ENCODE results near the gene RUSC2.
"Not testable (repeated sequence)": the region's sequence is repeated elsewhere in the genome, so short reads cannot be mapped to it uniquely, and the experiment has no call there.

Gene RUSC2

DNA sequence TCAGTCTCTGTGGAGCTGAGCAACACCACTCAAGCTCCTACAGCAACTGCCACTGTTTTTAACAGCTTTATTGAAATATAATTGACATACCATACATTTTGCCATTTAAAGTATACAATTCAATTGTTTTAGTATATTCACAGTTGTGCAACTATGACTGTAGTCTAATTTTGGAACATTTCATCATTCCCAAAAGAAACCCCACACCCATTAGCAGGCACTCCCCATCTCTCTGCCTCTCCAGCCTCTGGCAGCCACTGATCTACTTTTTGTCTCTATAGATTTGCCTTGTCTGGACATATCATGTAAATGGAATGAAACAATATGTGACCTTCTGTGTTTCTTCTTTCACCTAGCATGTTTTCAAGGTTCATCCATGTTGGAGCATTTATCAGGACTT, 43.5 kb downstream of the RUSC2 start:
- TF ChIP-seq CTCF (IDR thresholded peaks at IDR 0.05; ENCODE audit: insufficient read depth, missing control alignments), result no peak
- DNase-seq (ENCODE audit: insufficient read length, low spot score) (no peak), FAIRE-seq (no peak)

GRCh38 chr9:35534921-35535320, 45.0 kb downstream of the RUSC2 start:
- not testable (repeated sequence) for DNase-seq (ENCODE audit: insufficient read length, low spot score); FAIRE-seq

DNA sequence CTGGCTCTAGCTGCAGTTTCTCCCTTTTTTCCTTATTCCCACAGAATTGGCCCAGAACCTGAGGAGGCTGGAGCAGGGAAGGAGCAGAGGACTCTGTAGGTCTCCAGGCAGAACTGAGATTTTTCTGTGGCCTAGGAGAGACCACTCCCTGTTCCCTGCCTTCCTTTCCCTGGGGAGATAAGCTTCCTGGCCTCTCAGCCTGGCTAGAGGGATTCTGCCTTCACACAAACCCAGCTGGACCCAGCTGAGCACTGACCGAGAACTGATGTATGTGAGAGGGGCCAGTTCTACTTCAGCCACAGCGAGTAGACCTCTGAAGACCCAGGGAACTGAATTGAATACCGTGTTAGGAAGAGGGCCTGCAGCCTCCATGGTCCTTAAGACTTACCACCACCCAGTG, 48.0 kb downstream of the RUSC2 start:
- no peak for TF ChIP-seq CTCF (IDR thresholded peaks at IDR 0.05; ENCODE audit: insufficient read depth, missing control alignments)
- FAIRE-seq, result no peak
- no peak for DNase-seq (ENCODE audit: insufficient read length, low spot score)

GRCh38 chr9:35538361-35539234, 48.7 kb downstream of the RUSC2 start:
- DNase-seq (ENCODE audit: insufficient read length, low spot score) (no peak), FAIRE-seq (no peak)
- no peak for TF ChIP-seq CTCF (IDR thresholded peaks at IDR 0.05; ENCODE audit: insufficient read depth, missing control alignments)
